HepG2 (cell line): ENCODE data around the gene ZBTB9.

Experiments
- EP300 ChIP-seq, 3 experiments: sonication (generic) in 1 of 3; formaldehyde crosslinking in 1 of 3; IDR thresholded peaks; 2 replicates each; pipeline versions ENCODE4 v1.5.1 to v1.6.1; 2011 to 2020; ENCODE audit warnings: low read depth in 2 of 3, low read length in 2 of 3, borderline replicate concordance in 1 of 3, improper control_type of control experiment in 1 of 3, mild to moderate bottlenecking in 1 of 3, missing genetic modification reagents in 1 of 3, moderate library complexity in 1 of 3
- MAFK ChIP-seq, 2 experiments: IDR thresholded peaks in 1 of 2; conservative IDR thresholded peaks in 1 of 2; 2 replicates each; pipeline ENCODE4 v1.6.1; 2011; ENCODE audit warnings: improper control_type of control experiment in 2 of 2, low read length in 2 of 2
- SRY ChIP-seq: sonication (generic); formaldehyde crosslinking; IDR thresholded peaks from 2 replicates; pipeline ENCODE4 v1.8.0; 2022; ENCODE audit warnings: mild to moderate bottlenecking, missing genetic modification reagents
- ZNF788 ChIP-seq: sonication (generic); formaldehyde crosslinking; IDR thresholded peaks from 2 replicates; pipeline ENCODE4 v1.5.0; 2020; ENCODE audit warnings: mild to moderate bottlenecking, missing genetic modification reagents, borderline replicate concordance
- TF ChIP-seq, protein P1 (sequence below): sonication (generic); formaldehyde crosslinking; IDR thresholded peaks from 2 replicates; pipeline ENCODE4 v1.5.0; 2020; ENCODE audit warnings: mild to moderate bottlenecking, missing genetic modification reagents, moderate library complexity

- TF ChIP-seq ZNF788 (CRISPR knock-in tag) (no peak), EP300 (IDR thresholded peaks at IDR 0.05; ENCODE audit: low read depth in 2 of 2, low read length in 2 of 2) (no peak), EP300 (CRISPR knock-in tag; IDR thresholded peaks at IDR 0.05; ENCODE audit: borderline replicate concordance) (no peak), SRY (no peak), MAFK (conservative IDR thresholded peaks at IDR 0.05 in 1 of 2, IDR thresholded peaks at IDR 0.05 in 1 of 2; ENCODE audit: low read length in 2 of 2) (no peak)
- TF ChIP-seq, protein P1, sequence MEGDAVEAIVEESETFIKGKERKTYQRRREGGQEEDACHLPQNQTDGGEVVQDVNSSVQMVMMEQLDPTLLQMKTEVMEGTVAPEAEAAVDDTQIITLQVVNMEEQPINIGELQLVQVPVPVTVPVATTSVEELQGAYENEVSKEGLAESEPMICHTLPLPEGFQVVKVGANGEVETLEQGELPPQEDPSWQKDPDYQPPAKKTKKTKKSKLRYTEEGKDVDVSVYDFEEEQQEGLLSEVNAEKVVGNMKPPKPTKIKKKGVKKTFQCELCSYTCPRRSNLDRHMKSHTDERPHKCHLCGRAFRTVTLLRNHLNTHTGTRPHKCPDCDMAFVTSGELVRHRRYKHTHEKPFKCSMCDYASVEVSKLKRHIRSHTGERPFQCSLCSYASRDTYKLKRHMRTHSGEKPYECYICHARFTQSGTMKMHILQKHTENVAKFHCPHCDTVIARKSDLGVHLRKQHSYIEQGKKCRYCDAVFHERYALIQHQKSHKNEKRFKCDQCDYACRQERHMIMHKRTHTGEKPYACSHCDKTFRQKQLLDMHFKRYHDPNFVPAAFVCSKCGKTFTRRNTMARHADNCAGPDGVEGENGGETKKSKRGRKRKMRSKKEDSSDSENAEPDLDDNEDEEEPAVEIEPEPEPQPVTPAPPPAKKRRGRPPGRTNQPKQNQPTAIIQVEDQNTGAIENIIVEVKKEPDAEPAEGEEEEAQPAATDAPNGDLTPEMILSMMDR (CRISPR knock-in tag) = 0 out of 2 replicates have a peak, but pooled peaks have one; percentile 10
These were observed 42.8 kb downstream of the ZBTB9 start for GRCh38 chr6:33497157-33497556.
